HEK293 (cell line): ENCODE results near the gene PLAC1.

Source experiments
- CTCF ChIP-seq: fragments of 450-650 bp; formaldehyde crosslinking; IDR thresholded peaks from 2 replicates; pipeline ENCODE4 v1.5.1; 2016; ENCODE audit warnings: missing biosample characterization, missing genetic modification characterization
- GFI1B ChIP-seq: fragments of 450-650 bp; formaldehyde crosslinking; IDR thresholded peaks from 2 replicates; pipeline ENCODE4 v1.5.1; 2016; ENCODE audit warnings: missing biosample characterization, missing genetic modification characterization
- KLF10 ChIP-seq: fragments of 450-650 bp; IDR thresholded peaks from 2 replicates; pipeline ENCODE4 v1.5.1; 2018; ENCODE audit warnings: missing biosample characterization, mild to moderate bottlenecking, missing genetic modification characterization
- MZF1 ChIP-seq: fragments of 450-650 bp; formaldehyde crosslinking; IDR thresholded peaks from 2 replicates; pipeline ENCODE4 v1.5.1; 2017; ENCODE audit warnings: missing biosample characterization, missing genetic modification characterization, borderline replicate concordance
- ZFP69B ChIP-seq: fragments of 450-650 bp; formaldehyde crosslinking; IDR thresholded peaks from 2 replicates; pipeline ENCODE4 v1.5.1; 2016; ENCODE audit warnings: missing biosample characterization, missing genetic modification characterization
- ZNF121 ChIP-seq: fragments of 450-650 bp; formaldehyde crosslinking; IDR thresholded peaks from 2 replicates; pipeline ENCODE4 v1.5.1; 2016; ENCODE audit warnings: missing biosample characterization, missing genetic modification characterization
- ZNF174 ChIP-seq: fragments of 450-650 bp; formaldehyde crosslinking; IDR thresholded peaks from 2 replicates; pipeline ENCODE4 v1.5.0; 2017; ENCODE audit warnings: missing biosample characterization, mild to moderate bottlenecking, missing genetic modification characterization
- ZNF202 ChIP-seq: fragments of 450-650 bp; formaldehyde crosslinking; IDR thresholded peaks from 2 replicates; pipeline ENCODE4 v1.5.1; 2016; ENCODE audit warnings: missing biosample characterization, missing genetic modification characterization, borderline replicate concordance
- ZNF302 ChIP-seq: fragments of 450-650 bp; formaldehyde crosslinking; IDR thresholded peaks from 2 replicates; pipeline ENCODE4 v1.5.1; 2016; ENCODE audit warnings: missing biosample characterization, missing genetic modification characterization, low read depth
- ZNF514 ChIP-seq: fragments of 450-650 bp; formaldehyde crosslinking; IDR thresholded peaks from 2 replicates; pipeline ENCODE4 v1.5.1; 2016; ENCODE audit warnings: missing biosample characterization, missing genetic modification characterization
- ZNF530 ChIP-seq: fragments of 450-650 bp; formaldehyde crosslinking; IDR thresholded peaks from 2 replicates; pipeline ENCODE4 v1.5.1; 2016; ENCODE audit warnings: low read depth, missing biosample characterization, missing genetic modification characterization

- TF ChIP-seq KLF10 (tag by site-specific recombination) (no peak), ZNF174 (tag by site-specific recombination) (no peak), ZNF302 (tag by site-specific recombination) (no peak), CTCF (tag by site-specific recombination) (no peak), GFI1B (tag by site-specific recombination) (no peak), MZF1 (no peak), ZNF202 (tag by site-specific recombination) (no peak), ZNF121 (tag by site-specific recombination) (no peak), ZFP69B (tag by site-specific recombination) (no peak), ZNF514 (tag by site-specific recombination) (no peak), ZNF530 (tag by site-specific recombination) (no peak)
Observed at GRCh38 chrX:134524181-134524580, 134.1 kb downstream of the PLAC1 start.
